AG04450 (cell line): ENCODE measurements around the gene LYPD4. TPM values are rescaled to one million over a fixed set of nuclear protein-coding genes. Genes with fewer than 3 reads are reported as not detected.

Experiments
- CTCF ChIA-PET: fragments of 300-600, 350-600 bp; formaldehyde crosslinking; extraction: SDS; loops from one replicate; lab custom pipeline; 2022; ENCODE audit warnings: antibody characterized with exemption, inconsistent platforms; lab: Charles Lee
- POLR2A ChIA-PET: fragments of 350-600 bp; formaldehyde crosslinking; extraction: SDS; loops from one replicate; lab custom pipeline; 2021; ENCODE audit warnings: antibody characterized with exemption, inconsistent platforms; lab: Yijun Ruan, JAX
- DNase-seq: peaks from one replicate; pipeline ENCODE4 v3.0.0-alpha.2; 2011; ENCODE audit warnings: low read depth, low spot score
- H3K27ac ChIP-seq: one replicate; pipeline ENCODE4 v1.5.1; 2012; ENCODE audit warnings: low read depth, low read length, control low read depth
- H3K27me3 ChIP-seq: one replicate; pipeline ENCODE4 v1.6.0; 2012; ENCODE audit warnings: low read length; ENCODE audit not compliant: control insufficient read depth, insufficient read depth
- H3K4me3 ChIP-seq: 2 replicates; pipeline ENCODE4 v1.5.1; 2011; ENCODE audit warnings: mild to moderate bottlenecking, low read depth, low read length, control low read depth
- H3K9me3 ChIP-seq: 2 replicates; pipeline ENCODE4 v1.5.1; 2012; ENCODE audit warnings: low read length; ENCODE audit not compliant: control insufficient read depth, insufficient read depth
- polyA plus RNA-seq: library from polyadenylated mRNA; depleted of rRNA; stranded (reverse); fragments of >200 nt; gene quantifications from 2 replicates; pipeline ENCODE4 v1.2.3, GENCODE V29; 2011
- TF ChIP-seq, protein P1 (sequence below): IDR thresholded peaks from 2 replicates; pipeline ENCODE4 v1.5.1; 2011; ENCODE audit warnings: low read depth, low read length, control low read depth, inconsistent platforms

LYPD4 gene
- polyA plus RNA-seq, 1 experiment = not detected

DNA sequence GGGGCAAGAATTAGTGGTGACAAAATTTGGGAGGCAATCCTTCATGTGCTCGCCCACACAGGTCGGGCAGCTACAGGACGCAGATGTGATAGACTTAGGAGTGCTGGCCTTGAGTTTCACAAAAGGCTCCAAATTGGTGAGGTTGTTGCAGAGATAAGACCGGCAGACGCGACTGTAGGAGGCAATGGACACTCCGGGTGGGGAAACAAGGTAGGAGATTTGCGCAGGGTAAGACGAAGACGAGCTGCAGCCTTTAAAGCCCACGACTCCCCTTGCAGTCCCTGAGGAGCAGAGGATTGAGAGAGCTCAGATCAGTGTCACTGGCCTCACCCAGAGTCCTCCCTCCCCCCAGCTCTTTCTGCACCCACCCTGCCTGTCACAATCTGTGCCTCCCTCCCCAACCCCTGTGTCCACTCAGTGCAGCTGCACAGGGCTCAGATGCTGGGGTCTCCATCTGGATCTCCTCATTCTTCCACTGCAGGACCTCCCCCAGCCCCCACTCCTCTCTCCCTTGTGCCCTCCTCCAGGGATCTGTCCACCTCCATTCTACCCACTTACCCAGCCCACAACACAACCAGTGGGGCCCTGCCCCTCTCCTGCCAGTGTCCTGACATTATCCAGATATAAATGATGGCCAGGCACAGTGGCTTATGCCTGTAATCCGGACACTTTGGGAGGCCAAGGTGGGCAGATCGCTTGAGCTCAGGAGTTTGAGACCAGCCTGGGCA is 6.3 kb downstream of the LYPD4 start:
- no peak overlapping the region for H3K4me3 ChIP-seq
- TF ChIP-seq, protein P1, sequence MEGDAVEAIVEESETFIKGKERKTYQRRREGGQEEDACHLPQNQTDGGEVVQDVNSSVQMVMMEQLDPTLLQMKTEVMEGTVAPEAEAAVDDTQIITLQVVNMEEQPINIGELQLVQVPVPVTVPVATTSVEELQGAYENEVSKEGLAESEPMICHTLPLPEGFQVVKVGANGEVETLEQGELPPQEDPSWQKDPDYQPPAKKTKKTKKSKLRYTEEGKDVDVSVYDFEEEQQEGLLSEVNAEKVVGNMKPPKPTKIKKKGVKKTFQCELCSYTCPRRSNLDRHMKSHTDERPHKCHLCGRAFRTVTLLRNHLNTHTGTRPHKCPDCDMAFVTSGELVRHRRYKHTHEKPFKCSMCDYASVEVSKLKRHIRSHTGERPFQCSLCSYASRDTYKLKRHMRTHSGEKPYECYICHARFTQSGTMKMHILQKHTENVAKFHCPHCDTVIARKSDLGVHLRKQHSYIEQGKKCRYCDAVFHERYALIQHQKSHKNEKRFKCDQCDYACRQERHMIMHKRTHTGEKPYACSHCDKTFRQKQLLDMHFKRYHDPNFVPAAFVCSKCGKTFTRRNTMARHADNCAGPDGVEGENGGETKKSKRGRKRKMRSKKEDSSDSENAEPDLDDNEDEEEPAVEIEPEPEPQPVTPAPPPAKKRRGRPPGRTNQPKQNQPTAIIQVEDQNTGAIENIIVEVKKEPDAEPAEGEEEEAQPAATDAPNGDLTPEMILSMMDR = no peak
- CTCF ChIA-PET = interaction anchor here (1.0 kb wide), 1 partner anchor 52 kb away, joined by 3 read pairs; no protein-coding TSS in a partner anchor
- no peaks in the 10 kb centered on the region for H3K9me3 ChIP-seq
- H3K27me3 ChIP-seq = peaks cover 19% of the 10 kb centered on the region
- DNase-seq = no peak
- POLR2A ChIA-PET = no interaction called here
- H3K27ac ChIP-seq = no peak overlapping the region

DNA sequence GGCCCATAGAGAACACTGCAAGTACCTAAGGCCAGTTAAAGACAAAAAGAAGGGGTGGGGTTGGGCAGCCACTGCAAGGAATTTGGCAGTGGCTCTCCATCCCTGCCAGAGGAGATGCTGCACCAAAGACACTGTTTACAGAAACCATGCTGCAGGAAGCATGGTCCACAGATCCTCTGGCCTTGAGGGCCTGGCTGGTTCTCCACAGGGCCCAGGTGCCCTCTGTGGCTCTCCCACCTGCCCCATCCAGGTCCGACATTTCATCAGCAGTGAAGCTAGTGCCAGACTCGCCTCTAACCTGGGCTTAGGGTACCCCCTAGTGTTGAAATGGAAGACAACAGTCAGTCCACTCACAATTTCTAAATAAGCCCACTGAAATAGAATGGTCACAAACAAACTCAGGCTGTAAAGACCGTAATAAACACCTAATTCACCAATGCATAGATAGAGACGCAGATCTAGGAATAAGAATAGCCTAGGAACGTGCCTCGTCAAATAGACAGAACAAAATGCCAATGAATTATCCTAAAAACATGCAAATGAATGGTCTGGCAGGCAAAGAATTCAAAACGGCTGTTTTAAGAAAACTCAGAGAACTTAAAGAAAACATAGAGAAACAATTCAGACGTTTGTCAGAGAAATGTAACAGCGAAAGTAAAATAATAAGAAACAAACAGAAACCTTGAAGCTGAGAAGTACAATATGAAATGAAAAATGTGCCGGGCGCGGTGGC is 23.3 kb downstream of the LYPD4 start:
- CTCF ChIA-PET = interaction anchor here (0.6 to 1.3 kb wide), 2 partner anchors 68 to 243 kb away, joined by 4 read pairs; no protein-coding TSS in a partner anchor

DNA sequence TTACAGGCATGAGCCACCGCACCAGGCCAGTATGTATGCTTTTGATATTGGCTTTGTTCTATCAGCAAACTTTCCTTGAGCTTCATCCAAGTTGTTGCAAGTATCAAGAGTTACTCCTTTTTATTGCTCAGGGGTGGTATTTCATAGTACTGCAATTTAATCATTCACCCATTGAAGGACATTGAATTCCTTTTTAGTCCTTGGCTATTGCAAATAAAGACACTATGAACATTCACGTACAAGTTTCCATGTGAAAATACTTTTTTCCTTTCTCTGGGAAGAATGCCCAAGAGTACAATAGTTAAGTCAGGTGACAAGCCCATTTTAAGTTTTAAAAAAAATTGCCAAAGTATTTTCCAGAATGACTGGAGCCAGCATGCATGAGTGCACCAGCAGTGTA is 27.7 kb downstream of the LYPD4 start:
- DNase-seq = no peak
- H3K27ac ChIP-seq = no peak overlapping the region
- ChIA-PET CTCF (interaction anchor here (1.3 kb wide), 1 partner anchor 22 kb away, joined by 4 read pairs; no protein-coding TSS in a partner anchor), POLR2A (no interaction called here)
- no peak overlapping the region for H3K4me3 ChIP-seq
- no peaks in the 10 kb centered on the region for H3K9me3 ChIP-seq
- TF ChIP-seq, protein P1 = no peak
- no peaks in the 10 kb centered on the region for H3K27me3 ChIP-seq

More for the DNA sequence above, 23.3 kb downstream of the LYPD4 start:
- POLR2A ChIA-PET = interaction anchor here (0.7 kb wide), 1 partner anchor 154 kb away, joined by 5 read pairs; no protein-coding TSS in a partner anchor
- no peak overlapping the region for H3K4me3 ChIP-seq
- H3K27ac ChIP-seq = no peak overlapping the region
- no peak for DNase-seq
- no peaks in the 10 kb centered on the region for H3K9me3 ChIP-seq
- no peaks in the 10 kb centered on the region for H3K27me3 ChIP-seq
- TF ChIP-seq, protein P1 = peak; percentile 53

DNA sequence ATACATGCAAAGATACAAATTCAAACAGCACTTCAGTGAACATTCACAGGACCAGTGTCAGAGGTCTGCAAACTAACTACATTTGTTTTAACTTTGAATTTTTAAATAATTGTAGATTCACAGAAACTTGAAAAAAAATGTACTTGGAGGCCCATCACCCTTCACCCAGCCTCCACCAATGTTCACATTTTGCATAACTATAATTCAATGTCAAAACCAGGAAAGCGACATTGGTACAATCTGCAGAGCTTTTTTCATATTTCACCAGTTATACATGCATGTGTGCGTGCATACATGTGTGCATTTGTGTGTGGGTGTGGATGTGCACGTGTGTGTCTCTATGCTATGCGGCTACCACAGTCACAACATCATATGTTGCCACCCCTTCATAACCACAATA is 29.2 kb downstream of the LYPD4 start:
- no peaks in the 10 kb centered on the region for H3K27me3 ChIP-seq
- no peaks in the 10 kb centered on the region for H3K9me3 ChIP-seq
- no peak overlapping the region for H3K27ac ChIP-seq
- DNase-seq = no peak
- POLR2A ChIA-PET = no interaction called here
- CTCF ChIA-PET = no interaction called here
- TF ChIP-seq, protein P1 = no peak
- H3K4me3 ChIP-seq = no peak overlapping the region
